Endometrium (tissue), 2 donors: ENCODE results near the gene GNMT.

Experiments used
- FAIRE-seq: peaks from 2 replicates; lab custom pipeline; 2012; peaks lifted over from hg19 to GRCh38; lab: Jason Lieb, UNC
- donor health status: control.
- donor health status: control.

GNMT gene

DNA sequence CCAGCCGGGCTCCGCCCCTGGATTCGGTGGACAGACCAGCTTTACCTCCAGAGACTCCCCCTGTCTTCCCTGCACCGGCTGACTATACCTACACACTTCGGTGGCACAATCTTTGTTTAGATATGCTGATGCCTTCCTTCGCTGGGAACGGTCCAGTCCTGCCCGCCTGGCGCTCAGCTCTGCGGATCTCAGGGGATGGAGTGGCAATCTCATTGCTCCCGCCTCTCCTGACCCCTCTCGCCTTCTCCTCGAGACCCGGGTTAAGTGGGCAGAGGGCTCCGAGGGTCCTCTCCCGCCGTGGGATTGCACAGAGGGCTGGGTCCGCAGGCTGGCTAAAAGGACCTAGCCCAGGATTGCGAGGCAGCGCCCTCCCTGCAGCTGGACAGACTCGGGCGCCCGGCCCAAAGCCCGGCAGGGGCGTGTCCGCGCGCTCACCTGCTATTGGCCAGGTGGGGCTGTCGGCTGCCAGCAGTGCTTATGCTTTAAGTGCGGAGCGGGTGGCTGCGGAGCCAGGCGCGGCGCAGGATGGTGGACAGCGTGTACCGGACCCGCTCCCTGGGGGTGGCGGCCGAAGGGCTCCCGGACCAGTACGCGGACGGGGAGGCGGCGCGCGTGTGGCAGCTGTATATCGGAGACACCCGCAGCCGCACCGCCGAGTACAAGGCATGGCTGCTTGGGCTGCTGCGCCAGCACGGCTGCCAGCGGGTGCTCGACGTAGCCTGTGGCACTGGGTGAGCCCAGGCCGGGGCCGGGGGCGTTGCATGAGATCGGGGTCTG is at the start of gene GNMT:
GNMT (plus strand) TSS at position 512 of the 777 bp plus-strand sequence; CDS start at position 526, 14 bp downstream.
- FAIRE-seq = no peak

DNA sequence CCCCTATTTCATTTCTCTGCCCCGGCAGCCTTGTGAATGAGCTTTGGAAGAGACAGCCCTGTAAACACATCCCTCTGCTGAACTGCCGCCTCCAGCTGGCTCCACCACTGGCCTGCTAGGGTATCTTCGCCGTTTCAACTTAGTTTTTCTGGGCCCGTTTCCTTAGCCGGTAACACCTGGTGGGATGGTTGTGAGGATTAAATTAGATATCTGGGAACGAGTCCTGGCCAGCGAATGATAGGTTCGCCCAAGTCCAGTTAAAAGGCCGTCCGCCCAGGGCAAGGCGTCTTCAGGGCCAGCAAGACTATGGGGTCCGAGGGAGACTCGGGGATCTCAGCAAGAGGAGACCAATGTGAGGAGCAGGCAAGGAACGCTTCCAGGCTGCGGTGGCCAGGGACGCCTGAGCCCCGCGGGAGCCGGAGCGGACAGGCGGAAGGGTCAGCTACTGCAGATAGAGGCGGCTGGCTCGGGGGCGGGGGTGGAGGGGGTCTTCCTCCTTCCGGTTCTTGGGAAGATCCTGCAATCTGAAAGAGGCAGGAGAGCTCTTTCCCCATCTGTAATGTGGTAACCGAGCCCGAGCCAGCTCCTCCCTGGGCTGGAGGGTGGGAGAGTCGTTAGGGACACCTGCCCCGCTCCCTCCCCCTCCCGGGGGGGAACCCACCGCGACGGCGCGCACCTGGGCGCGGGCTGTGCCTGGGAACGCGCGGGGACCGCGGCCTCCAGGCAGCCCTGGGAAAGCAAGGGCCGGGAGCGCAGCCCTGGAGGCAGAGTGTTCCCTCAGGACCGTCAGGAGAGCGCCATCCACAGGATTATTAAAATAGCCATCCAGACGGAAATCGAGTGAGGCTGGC is 49.2 kb upstream of the GNMT start:
- no peak for FAIRE-seq

DNA sequence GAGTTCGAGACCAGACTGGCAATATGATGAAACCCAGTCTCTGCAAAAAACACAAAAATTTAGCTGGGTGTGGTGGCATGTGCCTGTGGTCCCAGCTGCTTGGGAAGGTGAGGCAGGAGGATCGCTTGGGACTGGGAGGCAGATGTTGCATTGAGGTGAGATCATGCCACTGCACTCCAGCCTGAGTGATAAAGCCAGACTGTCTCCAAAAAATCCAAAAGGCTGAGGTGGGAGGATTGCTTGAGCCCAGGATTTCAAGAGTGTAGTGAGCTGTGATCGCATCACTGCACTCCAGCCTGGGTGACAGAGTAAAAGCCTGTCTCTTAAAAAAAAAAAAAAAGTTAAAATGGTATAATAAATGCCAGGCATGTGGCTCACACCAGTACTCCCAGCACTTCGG is 46.0 kb upstream of the GNMT start:
- no peak for FAIRE-seq

DNA sequence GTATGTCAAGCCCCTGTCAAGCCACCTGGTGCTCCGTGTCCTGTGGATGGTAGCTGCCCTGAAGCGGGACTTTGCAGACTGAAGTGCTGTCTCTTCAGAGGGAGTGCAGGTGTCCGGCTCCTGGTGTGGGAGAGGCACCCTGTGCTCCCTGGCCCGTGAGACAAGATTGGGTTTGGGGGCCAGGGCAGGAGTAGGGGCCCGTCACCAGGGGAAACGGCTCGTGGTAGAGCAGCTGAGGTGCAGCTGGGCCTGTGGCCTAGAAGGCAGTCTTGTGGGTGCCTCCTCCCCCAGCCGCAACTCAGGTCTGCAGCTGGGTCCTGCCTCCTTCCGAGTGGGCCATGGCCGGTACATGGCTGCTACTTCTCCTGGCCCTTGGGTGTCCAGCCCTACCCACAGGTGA is 44.8 kb upstream of the GNMT start, which contains the start of gene PTCRA:
PTCRA (plus strand) TSS at position 322 of the 400 bp plus-strand sequence; CDS start at position 339, 17 bp downstream.
- FAIRE-seq = no peak

DNA sequence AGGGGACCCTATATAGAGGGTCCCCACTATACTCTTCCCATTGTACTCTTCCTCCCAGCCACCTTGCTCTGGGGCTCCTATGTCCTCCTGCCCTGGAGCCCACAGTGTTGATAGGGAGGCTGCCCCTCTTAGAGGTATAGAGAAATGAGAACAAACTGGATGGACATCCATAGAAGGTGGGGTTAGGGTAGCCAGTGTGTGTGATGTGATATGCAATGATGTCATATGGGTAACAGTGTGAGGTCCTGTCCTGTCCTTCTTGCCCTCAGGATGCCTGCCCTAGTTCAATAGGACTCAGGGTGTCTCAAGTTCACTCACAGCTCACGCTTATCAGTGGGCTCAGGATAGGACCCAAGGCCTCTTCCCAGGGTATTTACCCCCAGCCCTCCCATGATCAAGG is 44.3 kb upstream of the GNMT start:
- no peak for FAIRE-seq

DNA sequence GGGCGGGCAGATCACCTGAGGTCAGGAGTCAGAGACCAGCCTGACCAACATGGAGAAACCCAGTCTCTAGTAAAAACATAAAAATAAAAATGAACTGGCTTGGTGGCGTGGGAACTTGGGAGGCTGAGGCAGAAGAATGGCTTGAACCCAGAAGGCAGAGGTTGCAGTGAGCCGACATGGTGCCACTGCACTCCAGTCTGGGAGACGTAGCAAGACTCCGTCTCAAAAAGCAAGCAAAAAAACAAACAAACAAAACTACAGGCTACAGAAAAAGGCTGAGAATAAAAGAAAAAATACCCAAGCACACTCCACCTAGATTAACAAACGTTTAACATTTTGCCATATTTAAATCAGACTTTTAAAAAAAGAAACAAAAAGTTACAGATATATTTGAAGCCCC is 38.8 kb upstream of the GNMT start:
- FAIRE-seq = no peak

DNA sequence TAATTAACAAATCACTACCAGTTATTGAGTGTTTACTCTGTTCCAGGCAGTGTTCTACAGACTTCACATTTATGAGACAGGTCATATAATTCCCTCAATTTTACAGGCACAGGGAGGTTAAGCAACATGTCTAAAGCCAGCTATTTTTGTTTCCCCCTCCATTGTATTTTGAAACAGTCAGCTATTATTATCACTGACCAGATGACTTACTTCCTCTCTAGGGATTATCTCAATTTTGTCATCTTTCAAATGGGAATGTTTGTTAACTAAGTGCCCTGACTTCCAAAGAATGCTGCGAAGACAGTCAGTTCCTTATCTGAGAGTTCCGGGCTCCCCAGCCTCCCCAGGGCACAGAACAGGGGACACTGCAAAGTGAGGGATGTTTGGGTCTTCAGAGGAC is 36.9 kb upstream of the GNMT start:
- no peak for FAIRE-seq

DNA sequence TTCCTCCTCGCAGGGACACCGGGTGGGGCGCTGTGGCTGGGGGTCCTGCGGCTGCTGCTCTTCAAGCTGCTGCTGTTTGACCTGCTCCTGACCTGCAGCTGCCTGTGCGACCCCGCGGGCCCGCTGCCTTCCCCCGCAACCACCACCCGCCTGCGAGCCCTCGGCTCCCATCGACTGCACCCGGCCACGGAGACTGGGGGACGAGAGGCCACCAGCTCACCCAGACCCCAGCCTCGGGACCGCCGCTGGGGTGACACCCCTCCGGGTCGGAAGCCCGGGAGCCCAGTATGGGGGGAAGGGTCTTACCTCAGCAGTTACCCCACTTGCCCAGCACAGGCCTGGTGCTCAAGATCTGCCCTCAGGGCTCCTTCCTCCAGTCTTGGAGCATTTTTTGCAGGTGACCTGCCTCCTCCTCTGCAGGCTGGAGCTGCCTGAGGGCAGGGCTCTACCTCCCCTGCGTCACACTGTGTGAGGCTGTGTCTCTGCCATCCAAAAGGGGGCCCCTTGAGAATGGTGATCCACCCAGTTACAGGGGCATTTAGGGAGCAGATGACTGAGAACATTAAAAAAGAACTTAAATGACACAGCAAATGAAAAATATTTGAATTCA is 35.2 kb upstream of the GNMT start:
- no peak for FAIRE-seq

DNA sequence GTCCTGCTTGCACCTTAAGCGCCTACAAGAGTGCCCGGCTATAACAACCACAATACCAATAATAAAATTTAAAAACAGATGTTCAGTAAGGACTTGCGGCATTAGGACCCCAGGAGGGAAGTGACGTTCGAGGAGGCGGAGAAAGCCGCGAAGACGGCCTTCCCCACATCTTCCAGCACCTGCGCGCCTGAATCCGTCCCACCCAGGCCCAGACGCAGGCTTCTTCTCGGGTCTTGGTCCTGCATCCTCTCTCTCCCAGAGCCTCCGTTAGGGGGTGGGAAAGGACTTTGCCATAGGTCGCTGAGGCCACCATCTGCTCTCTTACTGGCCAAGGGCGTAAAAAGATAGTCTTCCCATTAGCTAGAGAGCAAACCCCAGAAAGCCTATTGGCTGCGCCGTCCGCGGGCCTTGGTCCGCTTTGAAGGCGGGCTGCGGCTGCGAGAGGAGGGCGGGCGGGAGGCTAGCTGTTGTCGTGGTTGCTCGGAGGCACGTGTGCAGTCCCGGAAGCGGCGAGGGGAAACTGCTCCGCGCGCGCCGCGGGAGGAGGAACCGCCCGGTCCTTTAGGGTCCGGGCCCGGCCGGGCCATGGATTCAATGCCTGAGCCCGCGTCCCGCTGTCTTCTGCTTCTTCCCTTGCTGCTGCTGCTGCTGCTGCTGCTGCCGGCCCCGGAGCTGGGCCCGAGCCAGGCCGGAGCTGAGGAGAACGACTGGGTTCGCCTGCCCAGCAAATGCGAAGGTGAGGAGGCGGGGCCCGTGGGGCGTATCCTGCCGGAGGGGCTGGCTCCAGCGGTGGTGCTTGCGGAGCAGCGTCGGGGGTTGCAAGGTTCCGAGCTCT is 31.4 kb upstream of the GNMT start, which contains the start of gene CNPY3:
CNPY3 (plus strand) TSS at position 495 of the 835 bp plus-strand sequence; CDS start at position 586, 91 bp downstream.
- FAIRE-seq = peak; percentile 86

DNA sequence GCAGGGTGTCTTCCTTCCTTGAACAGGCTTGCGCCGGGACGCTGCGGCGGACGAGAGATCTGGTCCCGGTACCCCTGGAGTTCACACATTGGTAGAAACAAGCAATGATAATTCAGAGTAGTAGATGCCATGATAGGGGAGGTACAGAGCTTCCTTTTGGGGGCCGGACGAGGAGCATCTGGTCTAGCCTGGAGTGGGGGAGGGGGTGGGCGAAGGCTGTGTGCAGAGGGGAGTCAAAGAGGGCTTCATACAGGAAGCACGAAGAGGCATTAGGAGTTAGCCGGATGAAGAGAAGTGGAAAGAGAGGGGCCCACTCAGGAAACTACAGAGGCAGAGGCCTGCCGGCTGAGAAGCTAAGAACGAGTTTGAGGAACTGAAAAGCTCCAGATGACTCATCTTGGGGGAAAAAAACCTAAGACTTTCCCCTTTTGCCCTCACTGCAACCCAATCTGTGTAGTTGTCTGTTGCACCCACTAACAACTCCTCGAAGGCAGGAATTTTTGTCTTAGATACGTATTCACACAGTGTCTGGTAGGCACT is 30.7 kb upstream of the GNMT start:
- no peak for FAIRE-seq

DNA sequence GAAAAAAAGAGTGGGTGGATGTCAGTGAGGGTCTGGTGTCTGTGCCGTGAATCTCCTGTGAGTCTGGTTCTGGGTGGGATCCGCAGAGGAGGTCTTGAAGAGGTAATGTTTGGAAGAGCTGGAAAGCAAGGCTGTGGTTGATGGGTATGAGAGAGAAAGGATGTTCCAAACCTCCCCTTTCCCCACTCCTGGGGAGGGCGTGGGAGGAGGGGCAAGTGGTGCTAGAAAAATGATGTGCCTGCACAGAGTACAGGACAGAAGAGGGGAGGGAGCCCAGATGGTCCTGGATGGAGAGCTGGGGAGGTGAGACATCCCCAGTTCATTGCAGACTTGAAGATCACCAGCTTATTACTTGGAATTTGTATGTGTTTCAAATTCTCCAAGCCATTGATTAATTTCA is 28.1 kb upstream of the GNMT start:
- FAIRE-seq = no peak

DNA sequence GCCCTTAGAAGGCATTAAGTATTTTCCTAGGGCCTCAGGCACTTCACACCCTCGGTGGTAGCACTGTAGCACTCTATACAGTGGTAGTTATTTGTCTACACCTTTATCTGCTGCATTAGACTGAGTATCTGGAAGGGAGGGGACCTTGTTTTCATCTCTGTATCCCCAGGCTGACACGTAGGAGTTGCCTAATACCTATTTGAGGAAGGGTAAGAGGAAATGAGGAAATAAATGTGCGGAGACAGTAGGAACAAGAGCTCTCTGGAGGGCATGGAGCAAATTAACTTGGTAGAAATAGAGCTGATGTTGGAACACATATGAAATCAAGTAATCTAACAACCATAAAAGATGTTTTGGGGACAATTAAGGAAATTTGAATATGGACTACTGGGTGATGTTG is 27.3 kb upstream of the GNMT start:
- FAIRE-seq = no peak

DNA sequence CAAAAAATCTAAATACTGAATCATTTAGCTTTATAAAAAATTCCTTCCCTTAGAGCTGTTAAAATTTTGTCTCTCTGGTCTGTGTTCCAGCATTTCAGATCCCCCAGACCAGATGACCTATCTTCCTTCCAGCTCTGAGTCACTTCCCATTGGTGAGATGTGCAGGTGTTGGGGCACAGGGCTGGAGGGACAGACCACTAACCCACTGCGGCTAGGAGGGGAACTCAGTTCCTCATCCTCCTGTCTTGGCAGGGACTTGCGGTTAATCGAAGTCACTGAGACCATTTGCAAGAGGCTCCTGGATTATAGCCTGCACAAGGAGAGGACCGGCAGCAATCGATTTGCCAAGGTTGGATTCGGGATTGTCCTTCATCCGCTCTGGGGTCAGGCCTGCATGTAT is 25.2 kb upstream of the GNMT start:
- FAIRE-seq = no peak

DNA sequence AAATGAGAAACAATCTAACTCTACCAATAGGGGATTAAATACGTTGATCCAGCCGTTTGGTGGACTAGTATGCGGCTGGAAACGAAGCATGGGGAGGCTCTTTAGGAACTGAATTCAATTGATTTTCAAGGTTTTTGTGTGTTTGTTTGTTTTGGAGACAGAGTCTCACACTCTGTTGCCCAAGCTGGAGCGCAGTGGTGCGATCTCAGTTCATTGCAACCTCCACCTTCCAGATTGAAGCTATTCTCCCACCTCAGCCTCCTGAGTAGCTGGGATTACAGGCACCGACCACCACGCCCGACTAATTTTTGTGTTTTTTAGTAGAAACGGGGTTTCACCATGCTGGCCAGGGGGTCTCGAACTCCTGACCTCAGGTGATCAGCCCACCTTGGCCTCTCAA is 24.2 kb upstream of the GNMT start:
- no peak for FAIRE-seq

DNA sequence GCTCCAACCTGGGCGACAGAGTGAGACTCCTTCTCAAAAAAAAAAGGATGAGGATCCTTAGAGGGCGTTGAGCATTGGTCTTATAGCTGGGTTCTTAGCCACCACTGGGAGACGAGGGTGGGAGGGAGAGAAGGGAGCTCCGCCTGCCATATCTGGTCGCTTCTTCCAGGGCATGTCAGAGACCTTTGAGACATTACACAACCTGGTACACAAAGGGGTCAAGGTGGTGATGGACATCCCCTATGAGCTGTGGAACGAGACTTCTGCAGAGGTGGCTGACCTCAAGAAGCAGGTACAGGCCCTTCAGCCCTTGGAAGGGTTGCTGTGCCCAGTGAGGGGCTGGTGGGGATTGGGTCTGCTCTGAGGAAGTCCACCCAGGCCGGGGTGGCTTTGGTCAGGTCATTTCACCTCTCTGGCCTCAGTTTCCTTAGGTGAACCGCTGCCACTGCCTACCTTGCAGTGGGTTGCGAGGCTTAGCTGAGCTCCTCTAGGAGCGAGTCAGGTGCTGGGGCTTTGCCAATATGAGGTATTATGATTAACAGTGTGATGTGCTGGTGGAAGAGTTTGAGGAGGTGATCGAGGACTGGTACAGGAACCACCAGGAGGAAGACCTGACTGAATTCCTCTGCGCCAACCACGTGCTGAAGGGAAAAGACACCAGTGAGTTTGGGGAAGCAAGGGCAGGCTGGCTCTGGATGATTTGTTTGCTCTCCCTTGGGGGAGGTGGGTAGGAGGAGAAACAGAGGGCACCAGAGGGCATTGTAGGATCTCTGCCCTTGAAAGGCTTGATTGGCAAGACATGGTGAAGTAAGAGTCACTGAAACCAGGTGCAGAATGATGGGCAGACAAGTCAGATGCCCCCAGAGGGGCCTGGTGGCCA is 22.8 kb upstream of the GNMT start:
- no peak for FAIRE-seq

DNA sequence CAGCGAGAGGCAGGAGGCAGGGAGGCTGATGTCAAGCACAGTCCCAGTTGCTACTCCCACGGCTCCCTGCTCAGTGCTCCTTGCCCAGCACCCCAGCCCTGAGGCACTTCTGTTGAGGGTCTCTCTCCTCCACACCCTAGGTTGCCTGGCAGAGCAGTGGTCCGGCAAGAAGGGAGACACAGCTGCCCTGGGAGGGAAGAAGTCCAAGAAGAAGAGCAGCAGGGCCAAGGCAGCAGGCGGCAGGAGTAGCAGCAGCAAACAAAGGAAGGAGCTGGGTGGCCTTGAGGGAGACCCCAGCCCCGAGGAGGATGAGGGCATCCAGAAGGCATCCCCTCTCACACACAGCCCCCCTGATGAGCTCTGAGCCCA is 22.1 kb upstream of the GNMT start:
- no peak for FAIRE-seq

DNA sequence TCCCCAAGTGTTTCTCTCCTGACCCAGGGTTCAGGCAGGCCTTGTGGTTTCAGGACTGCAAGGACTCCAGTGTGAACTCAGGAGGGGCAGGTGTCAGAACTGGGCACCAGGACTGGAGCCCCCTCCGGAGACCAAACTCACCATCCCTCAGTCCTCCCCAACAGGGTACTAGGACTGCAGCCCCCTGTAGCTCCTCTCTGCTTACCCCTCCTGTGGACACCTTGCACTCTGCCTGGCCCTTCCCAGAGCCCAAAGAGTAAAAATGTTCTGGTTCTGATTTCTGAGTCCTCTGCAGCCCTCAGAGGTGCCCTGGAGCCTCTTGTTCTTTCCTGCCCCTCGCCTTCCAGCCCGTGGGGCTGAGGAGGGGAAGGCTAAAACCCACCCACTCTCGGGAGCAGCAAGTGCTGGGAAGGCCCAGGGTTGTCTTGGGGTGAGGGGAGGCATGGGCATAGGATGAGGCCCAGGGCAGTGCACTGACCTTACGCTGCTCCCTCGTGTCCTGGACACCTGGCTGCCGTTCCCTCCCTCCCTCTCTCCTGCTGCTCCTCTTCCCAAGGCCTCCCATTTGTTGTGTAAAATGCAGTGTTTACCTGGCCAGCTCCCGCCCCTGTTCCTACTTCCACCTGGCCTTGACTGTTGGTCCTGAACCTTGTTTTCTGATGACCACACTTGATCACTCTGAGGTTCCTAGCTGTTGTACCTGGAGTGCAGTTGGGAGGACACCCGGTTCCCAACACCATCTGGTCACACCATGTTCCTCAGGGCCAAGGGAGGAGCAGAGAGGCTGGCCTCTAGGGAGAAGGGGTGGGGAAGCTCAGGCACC is 21.4 kb upstream of the GNMT start:
- no peak for FAIRE-seq

DNA sequence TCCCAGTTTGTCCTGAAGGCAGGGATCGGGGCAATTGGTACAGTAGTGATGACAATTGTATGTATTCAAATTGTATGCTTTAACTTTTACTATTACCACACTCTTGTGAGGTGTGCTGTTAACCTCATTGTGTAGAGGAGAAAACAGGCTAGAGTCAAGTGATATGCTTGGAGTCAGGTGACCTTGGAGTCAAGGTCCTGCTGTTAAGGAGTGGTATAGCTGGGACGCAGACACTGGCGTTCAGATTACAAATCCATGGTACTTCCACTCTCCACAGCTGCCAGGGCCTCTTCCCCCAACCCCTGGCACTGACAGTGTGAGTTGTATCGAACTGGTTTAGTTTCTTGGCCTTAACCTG is 20.8 kb upstream of the GNMT start:
- FAIRE-seq = no peak

DNA sequence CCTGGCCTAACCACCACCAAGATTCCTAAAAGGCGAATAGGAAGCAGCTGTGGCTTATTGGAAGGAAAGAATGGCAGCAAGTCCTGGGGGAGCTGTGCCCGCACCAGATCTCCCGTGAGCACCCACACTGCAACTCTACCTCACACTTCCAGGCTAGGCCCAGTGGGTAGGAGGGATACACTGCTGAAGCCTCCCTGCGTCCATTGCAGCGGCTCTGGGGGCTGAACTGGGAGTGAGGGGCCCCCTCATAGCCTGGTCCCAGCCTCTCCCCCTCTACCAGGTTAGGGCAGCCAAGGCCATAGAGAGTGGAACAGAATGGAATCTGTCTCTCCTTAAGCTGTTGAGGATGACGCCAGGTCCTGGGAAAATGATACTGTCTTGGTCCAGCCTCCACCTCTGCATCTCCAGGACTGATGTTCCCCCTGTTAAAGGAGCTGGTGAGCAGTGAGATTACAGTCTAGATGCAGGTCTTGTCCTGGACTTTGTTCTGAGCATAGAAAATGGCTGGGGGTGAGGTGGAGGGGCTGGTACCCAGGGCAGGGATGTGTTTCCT is 20.0 kb upstream of the GNMT start:
- FAIRE-seq = no peak
